KOPT-K1 (cell line): ENCODE data around the gene FRMD4A.

ENCODE experiments used
- H3K27ac ChIP-seq: fragments of 200-600 bp; sonication (generic); 2 replicates; pipeline ENCODE4 v1.5.1; 2016; ENCODE audit warnings: antibody characterized with exemption, mild to moderate bottlenecking, low read depth, low read length; ENCODE audit not compliant: poor library complexity, severe bottlenecking
- H3K36me3 ChIP-seq: fragments of 200-600 bp; sonication (generic); 2 replicates; pipeline ENCODE4 v1.5.1; 2017; ENCODE audit warnings: antibody characterized with exemption, mild to moderate bottlenecking, low read length, moderate library complexity; ENCODE audit not compliant: insufficient read depth
- H3K9me3 ChIP-seq: fragments of 200-600 bp; sonication (generic); 2 replicates; pipeline ENCODE4 v1.5.1; 2017; ENCODE audit warnings: antibody characterized with exemption, low read length, mild to moderate bottlenecking; ENCODE audit not compliant: insufficient read depth, poor library complexity, severe bottlenecking

Gene FRMD4A

DNA sequence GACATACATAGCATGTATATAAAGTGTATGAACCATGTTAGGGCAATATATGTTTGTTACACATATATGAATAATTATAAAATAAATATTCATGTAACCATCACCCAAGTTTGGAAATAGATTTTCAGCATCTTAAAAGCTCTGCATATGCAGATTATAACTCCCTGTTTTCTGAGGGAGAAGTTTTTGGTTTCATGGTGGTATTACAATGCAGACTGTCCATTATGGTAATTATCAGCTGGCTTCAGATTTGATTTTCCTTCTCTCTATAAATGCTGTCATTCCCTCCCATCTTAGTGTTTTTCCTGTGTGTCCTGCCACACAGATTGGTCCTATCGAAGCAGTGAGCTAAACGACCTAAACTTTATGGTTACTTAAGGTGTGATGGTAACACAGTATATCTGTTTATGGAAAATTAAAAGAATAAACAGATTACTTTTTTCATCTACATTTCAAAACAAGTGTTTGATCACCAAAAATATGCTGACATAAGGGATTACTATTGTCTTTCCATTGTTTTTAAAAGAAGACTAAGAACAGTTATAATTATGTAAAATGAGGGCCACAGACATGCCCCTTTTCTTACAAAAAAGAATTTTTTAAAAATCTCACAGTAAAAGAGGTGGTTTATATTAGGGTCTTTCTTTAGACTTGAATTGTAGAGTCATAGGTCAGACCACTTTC lies 726.2 kb downstream of the FRMD4A start:
- Histone ChIP-seq H3K9me3 (no peaks in the 10 kb centered on the region), H3K36me3 (peaks cover 54% of the 10 kb centered on the region), H3K27ac (no peak overlapping the region)

DNA sequence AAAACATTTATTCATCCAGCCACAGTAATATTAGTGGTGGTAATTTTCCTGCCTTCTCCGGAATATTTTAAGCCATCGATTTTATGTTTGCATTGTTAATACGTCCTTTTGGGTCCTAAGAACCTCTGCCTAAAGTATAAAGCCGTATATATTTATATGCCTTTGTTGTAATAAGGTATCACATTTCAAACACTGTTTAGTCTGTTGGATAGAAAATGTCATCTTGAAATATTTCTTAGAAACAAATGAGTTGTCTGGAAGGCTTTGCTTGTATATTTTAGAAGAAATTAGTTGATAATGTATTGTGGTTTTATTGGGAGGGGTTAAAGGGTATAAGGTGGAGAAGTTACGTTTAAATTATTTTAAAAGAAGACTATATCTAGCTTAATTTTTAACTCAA lies 732.8 kb downstream of the FRMD4A start:
- Histone ChIP-seq H3K9me3 (no peaks in the 10 kb centered on the region), H3K27ac (no peak overlapping the region), H3K36me3 (peaks cover 23% of the 10 kb centered on the region)

DNA sequence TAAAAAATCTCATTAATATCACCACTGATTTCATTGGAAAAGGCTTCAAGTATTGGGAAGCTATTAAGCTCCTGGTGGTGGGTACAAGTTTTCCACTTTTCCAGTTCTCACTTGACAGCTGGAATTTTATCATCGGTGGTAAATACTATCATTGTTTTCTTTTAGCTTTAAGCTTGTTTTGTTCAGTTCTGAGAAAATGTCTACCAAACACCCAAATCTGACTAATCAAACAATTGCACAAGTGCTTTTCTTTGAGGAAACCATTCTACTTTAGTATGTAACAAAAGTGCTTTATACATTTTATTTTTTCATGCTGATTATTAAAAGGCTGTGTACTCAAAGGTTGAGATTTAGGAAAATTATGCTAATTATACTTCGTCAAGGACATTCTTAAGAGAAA lies 736.1 kb downstream of the FRMD4A start:
- H3K27ac ChIP-seq, result no peak overlapping the region
- no peaks in the 10 kb centered on the region for H3K9me3 ChIP-seq
- peaks cover 15% of the 10 kb centered on the region for H3K36me3 ChIP-seq
